Hindlimb muscle (tissue), 1 donor: ENCODE results near the gene TMLHE. TPM values are rescaled to one million over a fixed set of nuclear protein-coding genes. Genes with fewer than 3 reads are reported as not detected.
"Not testable (repeated sequence)": the region's sequence is repeated elsewhere in the genome, so short reads cannot be mapped to it uniquely, and the experiment has no call there.

ENCODE experiments used
- DNase-seq: peaks from one replicate; pipeline ENCODE4 v3.0.0-alpha.2; 2013
- polyA plus RNA-seq: library from polyadenylated mRNA; unstranded; fragments of 120-200 nt; gene quantifications from one replicate; pipeline ENCODE4 v1.2.1, GENCODE V29; 2013; ENCODE audit not compliant: insufficient read length

Gene TMLHE
- polyA plus RNA-seq, 1 donor: 21.2 TPM

GRCh38 chrX:155491421-155491820 lies 121.3 kb downstream of the TMLHE start:
- DNase-seq: not testable (repeated sequence)

DNA sequence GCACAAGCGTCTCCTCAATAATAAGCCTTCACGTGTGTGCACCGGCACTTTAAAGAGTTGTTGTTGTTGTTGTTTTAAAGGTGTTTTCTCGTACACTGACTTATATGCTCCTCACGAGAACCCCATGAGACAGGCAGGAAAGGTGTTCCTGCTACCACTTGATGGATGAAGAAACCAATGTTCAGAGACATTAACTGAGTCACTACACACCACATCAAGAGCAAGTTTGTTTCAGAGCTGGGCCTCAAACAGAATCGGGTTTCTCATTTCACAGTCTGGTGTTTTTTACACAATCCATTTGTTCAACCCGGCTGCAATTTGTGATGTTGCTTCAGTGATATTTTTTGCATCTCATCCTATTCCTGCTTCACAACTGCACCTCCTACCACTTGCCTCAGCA lies 135.6 kb downstream of the TMLHE start:
- DNase-seq: not testable (repeated sequence)

DNA sequence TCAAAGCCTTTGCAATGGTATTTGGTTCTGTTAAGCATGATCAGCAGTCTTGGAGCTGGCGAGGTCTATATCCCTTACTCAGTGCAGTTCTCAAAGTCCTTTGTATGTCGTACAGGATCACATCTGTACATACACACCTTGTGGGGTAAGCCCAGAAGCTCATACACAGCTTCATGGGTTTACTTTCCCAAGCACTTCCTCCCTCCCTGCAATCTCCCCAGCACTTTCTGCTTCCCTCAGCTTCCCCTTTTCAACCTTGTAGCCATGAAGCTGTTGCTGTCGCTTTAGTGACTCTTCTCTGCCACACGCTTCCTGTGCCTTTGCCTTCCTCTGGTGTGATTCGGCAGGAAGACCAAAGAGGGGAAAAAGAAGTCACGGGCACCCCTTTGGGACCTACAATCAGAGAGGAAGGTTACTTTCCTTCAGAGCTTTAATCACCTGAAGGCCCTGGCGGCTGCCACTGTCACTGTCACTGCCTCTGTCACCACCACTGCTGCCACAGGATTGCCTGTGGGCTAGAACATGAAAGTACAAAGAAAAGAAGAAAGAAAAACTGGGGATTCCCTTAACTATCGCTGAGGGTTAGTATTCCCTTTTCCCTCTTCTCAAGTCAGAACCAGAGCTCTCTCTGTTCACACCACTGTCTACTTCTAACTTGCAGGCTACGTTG lies 146.3 kb downstream of the TMLHE start:
- DNase-seq: not testable (repeated sequence)

DNA sequence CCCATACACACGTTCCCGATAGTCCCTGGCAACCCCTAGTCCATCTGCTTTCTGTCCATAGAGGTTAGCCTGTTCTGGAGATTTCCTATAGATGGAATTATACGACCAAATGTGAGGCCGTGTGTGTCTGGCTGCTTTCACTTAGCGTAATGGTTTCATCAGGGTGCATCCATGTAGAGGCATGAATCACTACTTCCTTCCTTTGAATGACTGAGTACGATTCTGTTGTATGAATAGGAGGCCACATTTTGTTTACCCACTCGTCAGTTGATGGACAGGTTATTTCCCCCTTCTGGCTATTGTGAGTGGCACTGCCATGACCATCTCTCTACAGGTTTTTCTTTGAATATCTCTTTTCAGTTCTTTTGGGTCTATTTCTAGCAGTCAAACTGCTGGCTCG lies 152.3 kb downstream of the TMLHE start:
- not testable (repeated sequence) for DNase-seq

DNA sequence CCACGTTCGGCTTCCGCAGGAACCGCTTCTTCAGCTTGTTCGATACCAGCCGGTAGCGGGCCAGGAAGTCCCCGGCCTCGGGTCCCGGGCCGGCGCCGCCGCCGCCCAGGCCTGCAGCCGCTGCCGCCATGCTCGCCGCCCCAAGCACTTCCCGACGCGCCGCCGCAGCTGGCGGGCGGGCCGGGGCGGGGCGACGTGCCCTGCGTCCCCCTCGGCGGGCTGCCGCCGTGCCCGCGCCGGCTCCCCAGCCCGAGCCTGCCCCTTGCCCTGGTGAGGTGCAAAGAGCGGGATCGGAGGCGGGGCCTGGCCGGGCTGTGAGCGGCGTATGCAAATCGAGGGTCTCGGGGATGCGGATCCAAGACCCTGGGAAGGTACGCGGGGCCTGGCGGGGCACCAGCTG lies 154.3 kb downstream of the TMLHE start, which contains the start of gene F8A3:
Gene F8A3, minus strand, starts transcription at position 150 of the 400 bp plus-strand sequence. Its CDS starts 20 bp downstream, at position 130.
- DNase-seq: not testable (repeated sequence)

GRCh38 chrX:155457761-155458447 lies 154.8 kb downstream of the TMLHE start:
- not testable (repeated sequence) for DNase-seq

GRCh38 chrX:155441097-155441496 lies 171.7 kb downstream of the TMLHE start:
- DNase-seq: no peak

Other genes with a start within 250 kb of the TMLHE start
- not detected for gene F8A2, start 230.9 kb downstream of the TMLHE start, polyA plus RNA-seq
- gene F8A3, start 154.3 kb downstream of the TMLHE start, polyA plus RNA-seq: 9.0 TPM
- 1.1 TPM for gene SPRY3, start 366 bp downstream of the TMLHE start, polyA plus RNA-seq